DOHH2 (cell line): Measurements from ENCODE around the gene RHBG.

Experiments used
- CTCF ChIP-seq: fragments of 200-600 bp; sonication (generic); IDR thresholded peaks from one replicate; pipeline ENCODE4 v1.5.1; 2014; ENCODE audit warnings: antibody characterized with exemption, mild to moderate bottlenecking, low read depth, low read length; ENCODE audit not compliant: poor library complexity, severe bottlenecking
- EZH2phosphoT487 ChIP-seq: fragments of 200-600 bp; sonication (generic); IDR thresholded peaks from 2 replicates; pipeline ENCODE4 v1.6.1; 2017; ENCODE audit warnings: borderline replicate concordance, mild to moderate bottlenecking, antibody characterized with exemption, low read length, moderate library complexity, mixed read lengths

- TF ChIP-seq CTCF = no peak
- no peak; the same call in 1 of the 2 replicates for TF ChIP-seq EZH2phosphoT487
Observed at GRCh38 chr1:156423422-156424352, 54.7 kb downstream of the RHBG start.
